ENCODE data around the gene DPP6.
A peak's percentile ranks its signal among the peaks of the same experiment; 100 is the strongest.

DPP6 gene

DNA sequence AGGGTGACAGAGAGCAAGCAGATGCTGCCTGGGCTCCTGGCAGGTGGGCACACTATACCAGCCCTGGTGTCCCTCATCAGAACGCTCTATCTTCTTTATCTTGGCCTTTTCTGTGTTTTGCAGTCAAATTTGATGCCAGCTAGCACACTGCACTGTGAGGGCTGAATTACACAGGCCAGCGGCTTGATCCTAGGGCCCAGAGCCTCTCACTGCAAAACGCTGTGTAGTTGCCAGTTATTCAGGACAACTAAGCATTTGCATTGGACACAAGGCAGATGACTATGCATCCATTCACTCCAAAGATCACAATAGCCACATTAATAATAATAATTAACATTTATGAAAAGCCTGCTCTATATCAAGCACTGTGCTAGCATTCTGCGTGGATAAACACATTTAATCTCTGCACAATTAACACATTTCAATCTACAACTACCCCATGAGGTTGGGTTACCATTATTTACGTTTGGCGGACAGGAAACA lies 850.4 kb downstream of the DPP6 start:
- no peak for DNase-seq

DNA sequence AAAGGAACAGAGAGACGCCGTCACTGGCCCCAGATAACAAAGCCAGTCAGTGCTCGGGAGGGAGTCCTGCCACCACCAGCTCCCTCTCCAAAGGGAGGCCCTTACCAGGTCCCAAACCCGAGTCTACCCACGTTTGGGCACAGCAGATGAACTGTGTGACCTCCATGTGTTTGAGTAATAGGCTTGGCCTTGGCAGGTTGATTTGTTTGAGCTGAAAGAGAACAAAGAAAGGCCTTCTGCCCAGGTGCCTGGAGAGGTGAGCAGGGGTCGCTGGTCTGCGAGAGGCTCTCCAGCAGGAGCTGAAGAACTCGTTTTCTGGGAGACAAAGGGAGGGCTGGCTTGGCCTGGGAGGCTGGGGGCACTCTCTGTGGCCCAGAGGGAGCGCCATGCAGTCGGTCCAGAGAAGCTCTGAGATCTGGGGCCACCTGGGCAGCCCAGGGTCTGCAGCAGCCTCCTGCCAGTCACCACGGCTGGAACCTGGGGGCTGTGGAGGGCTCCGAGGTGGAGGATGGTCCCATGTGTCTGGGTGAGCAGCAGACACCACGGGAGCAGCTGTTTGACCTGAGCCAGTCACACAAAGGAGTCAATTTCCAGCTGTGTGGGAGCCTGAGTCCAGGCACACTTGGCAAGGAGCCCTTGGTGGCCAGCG lies 851.0 kb downstream of the DPP6 start:
- no peak for DNase-seq

DNA sequence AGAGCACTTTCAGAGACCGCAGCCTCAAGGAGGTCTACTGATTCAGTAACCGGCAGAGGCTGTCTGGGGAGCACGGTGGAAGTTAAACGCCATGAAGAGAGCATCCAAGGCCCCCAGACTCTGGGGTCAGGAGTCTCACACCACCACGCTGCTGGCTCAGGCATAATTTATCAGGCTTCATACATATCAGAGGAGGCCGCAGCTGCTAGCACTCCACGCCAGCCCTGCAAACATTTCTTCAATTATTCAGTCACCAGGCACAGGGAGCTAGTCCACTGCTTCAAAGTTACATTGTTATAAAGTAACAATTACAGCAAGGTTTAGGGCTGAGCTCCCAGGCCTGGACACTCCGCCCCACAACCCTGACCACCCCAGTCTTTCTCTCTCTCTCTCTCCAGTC lies 852.9 kb downstream of the DPP6 start:
- no peak for DNase-seq

DNA sequence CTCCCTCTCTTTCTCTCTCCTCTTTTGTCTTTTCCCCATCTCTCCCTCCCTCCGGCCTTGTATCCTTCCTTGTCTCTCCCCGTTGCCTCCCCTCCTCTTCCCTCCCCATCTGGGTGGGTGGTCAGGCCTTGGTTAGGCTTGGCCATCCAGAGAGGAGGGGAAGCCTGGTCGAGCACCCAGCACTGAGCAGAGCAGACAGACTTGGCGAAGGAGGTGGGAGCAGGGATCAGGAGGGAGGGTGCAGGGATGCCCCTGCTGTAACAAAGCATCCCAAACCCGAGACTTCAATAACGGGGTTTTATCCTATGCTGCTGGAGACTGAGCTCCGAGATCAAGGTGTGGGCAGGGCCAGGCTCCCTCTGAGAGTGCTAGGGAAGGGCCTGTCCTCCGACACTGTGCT lies 853.4 kb downstream of the DPP6 start:
- DNase-seq, result no peak

DNA sequence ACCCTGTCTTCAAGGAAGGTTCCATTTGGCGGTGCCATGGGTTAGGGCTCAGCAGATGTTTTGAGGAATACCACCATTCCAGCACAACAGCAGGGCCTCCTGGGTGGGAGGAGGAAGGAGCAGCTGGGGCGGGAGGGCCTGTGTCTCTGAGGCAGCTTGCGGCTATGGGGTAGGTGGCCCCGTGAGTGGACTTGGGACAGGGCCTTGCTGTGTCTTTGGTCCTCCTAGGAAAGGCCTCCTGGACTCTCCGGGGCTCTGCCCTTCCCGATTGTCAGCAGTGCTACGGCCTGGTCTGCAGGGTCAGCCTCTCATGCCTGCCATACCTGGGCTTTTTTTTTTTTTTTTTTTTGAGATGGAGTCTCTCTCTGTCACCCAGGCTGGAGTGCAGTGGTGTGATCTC lies 854.0 kb downstream of the DPP6 start:
- DNase-seq, result no peak

DNA sequence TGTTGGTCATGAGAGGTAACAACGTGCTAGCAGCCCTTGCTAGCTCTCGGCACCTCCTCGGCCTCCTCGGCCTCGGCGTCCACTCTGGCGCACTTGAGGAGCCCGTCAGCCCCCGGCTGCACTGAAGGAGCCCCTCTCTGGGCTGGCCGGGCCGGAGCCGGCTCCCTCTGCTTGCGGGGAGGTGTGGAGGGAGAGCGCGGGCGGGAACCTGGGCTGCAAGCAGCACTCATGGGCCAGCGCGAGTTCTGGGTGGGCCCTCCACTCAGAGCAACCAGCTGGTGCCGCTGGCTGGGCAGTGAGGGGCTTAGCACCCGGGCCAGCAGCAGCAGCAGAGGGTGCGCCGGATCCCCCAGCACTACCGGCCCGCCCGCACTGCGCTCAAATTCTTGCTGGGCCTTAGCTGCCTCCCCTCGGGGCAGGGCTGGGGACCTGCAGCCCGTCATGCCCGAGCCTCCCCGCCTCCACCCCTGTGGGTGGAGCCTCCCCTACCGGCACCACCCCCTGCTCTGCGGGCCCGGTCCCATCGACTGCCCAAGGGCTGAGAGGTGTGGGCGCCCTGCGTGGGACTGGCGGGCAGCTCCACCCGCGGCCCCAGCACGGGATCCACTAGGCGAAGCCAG lies 854.6 kb downstream of the DPP6 start:
- no peak for DNase-seq

DNA sequence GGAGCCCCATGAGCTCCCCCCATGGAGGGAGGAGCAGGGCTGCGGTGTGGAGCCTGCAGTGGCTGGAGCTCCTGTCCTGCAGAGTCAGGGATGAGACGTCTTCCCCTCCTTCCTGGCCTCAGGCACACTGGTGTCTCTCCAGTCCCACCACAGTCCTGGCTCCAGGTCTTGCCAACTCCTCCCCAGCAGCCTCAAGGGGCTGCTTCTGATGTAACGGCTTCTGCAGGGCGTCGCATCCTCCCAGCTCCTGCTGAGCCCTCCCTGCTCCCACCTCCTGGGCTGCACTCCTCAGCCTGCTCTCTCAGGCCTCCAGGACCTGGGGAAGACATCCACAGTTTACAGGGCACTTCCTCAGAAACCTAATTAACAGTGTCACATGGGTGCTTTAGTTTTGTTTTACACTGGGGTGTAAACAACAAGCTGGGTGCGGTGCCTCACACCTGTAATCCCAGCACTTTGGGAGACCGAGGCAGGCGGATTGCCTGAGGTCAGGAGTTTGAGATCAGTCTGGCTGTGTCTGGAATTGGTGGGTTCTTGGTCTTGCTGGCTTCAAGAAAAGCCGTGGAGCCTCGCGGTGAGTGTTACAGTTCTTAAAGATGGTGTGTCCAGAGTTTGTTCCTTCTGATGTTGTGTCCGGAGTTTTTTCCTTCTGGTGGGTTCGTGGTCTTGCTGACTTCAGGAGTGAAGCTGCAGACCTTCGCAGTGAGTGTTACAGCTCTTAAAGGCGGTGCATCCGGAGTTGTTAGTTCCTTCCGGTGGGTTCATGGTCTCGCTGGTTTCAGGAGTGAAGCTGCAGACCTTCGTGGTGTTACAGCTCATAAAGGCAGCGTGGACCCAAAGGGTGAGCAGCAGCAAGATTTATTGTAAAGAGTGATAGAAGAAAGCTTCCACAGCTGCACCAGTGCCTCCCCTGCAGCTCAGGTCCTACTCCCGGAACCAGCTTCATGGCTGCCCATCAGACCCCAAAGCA lies 855.7 kb downstream of the DPP6 start:
- DNase-seq, result no peak

DNA sequence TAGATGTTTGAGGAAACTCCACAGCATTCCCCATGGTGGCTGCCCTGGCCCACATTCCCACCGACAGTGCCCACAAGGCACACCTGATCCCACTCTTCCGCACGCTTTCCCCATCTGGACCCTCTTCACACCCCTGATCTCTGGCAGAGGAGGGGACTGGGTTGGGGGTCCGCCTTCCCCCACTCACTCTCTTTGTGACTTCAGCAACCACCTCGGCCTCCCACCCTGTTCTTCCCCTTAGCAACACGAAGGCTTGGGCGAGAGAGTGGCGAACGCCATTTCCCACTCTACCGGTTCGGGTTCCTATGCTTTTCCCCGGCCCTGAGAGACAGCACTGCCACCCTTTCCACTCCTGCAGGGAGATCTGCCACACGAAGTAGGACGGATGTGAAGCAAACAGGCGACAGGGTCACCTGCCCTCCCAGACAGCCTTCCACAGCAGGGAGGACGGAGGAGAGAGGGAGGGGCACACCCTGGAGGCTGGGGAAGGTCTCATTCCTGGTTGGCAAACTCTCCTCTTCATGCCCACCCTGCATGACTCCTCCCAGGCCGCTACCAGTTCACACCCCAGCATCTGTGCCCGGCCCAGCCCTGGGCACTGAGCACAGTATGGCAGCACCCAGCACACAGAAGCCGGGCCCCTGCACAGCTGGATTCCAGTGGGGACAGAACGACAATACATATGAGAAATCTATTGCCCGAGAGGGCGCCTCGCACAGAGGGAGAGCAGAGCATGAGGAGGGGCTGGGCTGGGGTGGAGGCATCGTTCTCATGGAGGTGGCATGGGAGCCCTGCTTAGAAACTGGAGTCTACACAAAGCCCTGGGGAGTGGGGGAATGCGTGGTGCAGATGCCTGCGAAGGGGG lies 857.3 kb downstream of the DPP6 start:
- DNase-seq, result no peak

DNA sequence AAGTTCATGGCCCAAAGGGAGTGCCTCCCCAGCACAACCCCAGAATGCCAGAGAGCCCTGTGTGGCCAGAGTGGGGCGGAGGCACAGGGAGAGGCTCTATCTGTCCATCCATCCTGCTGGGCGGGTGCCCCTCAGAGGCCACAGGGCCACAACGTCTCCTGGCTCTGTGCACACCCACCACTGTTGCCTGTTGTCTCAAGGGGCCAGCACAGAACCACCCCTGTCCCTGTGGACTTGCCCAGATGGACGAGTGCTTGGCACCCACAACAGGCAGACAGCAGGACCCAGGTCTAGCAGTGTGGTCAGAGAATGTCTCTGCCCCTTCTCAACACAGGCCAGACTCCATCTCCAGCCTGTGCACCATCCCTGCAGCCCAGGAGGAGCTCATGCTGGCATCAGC lies 857.9 kb downstream of the DPP6 start:
- no peak for DNase-seq

DNA sequence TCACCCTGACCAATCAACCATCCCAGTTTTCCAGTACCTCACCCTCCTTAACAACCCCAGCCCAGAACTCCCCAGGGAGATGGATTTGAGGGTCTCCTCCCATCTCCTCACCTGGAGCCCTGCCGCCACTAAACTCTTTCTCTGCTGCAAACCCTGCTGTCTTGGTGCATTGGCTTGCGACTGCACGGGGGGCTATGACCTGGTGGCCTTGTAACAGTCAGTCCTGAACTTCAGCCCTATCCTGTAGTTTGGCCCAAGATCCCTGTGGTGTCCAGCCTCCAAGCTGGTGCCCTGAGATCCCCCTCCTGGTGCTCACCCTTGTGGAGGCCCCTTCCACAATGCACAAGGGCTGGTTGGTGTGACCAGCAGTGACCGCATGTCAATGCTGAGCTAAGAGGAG lies 858.8 kb downstream of the DPP6 start:
- no peak for DNase-seq

DNA sequence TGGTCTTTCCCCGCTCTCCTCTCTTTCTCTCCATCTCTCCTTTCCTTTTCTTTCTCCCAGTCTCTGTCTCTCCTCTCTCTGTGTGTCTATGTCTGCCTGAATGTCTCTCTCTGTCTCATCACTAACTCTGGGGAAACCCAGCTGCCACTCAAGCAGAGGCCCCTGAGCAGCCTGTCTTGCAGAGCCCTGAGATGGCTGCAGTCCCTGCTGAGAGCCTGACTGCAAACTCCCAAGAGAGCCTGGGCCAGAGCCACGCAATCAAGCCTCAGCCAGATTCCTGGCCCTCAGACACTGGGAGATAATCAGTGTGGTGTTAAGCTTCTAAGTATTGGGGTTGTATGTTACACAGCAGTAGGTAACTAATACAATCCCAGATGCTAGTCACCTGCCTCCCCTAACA lies 859.2 kb downstream of the DPP6 start:
- no peak for DNase-seq

DNA sequence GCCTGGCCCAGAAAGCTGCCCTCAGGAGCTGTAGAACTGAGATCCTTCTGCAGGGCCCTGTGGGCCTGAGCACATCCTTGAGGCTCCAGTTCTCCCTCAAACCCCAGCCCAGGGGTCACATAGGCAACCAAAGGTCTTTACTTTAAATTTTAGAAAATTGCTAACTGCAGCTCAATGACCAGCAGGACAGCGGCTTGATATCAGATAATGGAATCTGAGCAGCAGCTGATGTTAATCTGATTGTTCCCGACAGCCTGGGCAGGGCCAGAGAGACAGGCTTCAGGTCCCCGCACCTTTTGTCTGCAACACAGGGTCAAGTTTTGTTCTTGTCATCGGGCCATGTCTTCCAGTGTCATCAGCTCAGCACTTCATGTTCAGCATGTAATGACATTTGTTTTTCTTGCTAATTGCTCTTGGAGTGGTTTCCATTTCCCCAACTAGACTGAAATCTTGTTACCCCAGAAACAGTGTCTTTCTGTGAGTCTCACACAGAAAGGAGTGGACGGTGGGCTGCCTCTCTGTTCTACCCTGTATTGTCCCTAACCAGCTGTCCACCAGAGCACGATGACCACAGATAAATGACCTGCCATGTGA lies 859.8 kb downstream of the DPP6 start:
- no peak for DNase-seq

DNA sequence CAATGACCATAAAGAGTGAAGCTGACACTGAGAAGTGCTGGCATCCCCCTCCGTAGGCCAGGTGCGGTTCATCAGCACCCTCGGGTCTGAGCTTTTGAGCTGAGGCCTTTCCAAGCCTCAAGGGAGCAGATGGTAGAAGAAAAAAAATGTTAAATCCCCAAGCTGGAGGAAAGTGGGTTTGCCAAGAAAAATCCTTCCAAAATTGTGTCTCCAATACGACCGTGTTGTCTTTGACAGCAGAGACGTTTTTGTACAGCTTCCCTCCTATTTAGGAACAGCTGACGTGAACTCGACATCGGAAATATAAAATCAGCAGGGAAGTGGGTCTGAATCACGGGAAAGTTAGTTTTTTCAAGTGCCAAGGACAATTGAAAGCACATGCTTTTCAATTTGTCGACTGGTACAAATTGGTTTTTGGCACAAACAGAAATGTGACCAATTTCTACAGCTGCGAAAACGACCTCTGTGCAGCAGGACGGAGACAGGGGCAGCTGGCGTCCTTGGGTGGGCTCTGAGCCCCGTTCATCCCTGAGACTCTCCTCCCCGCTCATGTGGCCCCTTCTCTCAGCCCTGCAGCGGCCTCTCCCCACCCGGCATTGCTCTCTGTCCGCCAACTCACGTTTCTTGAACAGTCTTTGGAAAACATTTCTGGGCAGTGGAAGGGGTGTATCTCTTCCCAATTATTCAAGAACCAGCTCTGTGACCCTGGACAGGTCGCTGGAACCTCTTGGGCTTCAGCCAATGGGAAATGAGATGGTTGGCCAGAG lies 860.9 kb downstream of the DPP6 start:
- no peak for DNase-seq

DNA sequence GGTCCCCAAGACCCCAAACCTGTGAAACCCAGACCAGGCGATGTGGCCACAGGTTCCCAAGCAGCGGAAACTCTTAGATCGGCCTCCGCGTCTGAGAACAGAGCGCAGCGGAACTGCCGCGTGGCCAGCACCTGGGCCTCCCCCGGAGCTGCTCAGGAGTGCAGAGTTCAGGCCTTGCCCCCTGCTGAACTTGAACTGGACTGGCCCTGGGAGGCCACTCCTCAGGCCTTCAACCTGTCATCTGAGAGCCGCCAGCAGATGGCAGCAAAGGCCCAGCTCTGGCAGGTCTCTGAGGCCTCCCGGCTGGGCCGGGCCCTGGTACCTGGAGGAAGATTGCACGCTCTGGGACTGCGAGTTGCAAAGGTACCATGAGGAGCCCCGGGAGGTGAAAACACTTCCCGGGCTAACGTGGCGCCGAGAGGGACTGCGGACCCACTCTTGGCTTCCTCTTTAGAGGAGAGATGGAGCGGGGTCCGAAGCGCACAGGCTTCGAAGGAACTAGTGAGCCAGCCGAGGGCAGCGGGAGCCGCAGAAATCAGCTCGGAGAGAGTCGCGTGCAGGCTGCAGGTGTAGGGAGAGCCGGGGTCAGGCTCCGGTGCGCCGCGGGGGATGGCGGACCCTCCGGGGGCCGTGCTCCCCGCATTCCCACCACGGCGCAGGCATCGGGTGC lies 861.6 kb downstream of the DPP6 start:
- DNase-seq, result peak; percentile 90

DNA sequence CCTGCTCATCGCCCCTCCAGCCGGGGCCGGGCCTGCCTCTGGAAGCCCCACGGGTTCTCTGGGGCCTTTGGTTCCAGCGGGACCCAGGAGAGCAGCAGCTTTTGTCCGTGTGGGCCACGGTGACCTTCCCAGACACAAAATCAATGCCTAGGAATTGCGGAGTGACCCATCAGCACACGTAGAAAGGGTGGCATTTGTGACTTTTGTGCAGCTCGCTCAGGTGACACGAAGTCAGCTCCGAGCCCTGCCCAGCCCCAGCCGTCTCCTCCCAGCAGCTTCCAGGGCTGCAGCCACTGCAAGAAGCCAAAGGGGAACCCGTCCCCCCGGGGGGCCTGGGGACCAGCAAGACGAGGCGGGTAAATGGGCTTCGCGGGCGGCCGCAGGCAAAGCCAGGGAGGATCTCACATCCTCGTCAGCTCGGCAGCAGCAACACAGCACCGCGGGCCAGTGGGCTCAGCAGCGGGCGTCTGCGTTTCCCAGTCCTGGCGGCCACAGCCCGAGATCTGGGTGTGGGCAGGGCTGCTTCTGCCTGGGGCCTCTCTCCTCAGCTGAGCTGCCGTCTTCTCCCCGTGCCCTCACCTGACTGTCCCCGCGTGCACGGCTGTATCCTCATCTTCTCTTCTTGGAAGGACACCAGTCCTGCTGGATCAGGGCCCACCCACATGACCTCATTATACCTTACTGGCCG lies 862.3 kb downstream of the DPP6 start:
- no peak for DNase-seq

DNA sequence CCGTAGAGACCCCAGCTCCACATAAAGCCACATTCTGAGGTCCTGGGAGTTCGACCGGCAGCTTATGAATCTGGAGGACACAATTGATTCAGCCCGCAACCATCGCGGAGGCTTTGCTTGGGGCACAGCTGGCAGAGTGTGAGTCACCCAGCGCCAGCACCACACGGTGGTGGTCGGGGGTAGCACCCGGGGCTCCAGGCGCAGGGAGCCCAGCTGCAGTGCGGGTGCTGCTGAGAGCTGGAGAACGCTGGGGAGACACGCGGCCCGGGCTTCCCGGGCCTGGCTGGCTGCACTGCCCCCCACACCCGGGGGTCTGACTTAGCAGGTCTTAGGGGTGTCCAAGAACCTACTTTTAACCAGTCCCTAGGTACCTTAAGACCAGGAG lies 862.8 kb downstream of the DPP6 start:
- no peak for DNase-seq

DNA sequence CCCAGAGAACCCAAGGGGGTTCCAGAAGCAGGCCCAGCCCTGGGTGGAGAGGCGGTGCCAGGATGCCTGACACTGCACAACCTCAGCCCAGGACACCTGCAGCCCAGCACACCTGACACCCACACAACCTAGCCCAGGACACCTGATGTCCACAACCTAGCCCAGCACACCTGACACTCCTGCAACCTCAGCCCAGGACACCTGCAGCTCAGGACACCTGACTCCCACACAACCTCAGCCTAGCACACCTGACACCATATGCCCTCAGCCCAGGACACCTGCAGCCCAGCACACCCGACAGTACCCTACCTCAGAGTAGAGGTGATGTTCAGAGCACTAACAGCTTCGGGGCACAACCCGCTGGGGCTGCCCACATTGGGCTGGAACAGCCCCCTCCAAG lies 863.4 kb downstream of the DPP6 start:
- DNase-seq, result no peak

DNA sequence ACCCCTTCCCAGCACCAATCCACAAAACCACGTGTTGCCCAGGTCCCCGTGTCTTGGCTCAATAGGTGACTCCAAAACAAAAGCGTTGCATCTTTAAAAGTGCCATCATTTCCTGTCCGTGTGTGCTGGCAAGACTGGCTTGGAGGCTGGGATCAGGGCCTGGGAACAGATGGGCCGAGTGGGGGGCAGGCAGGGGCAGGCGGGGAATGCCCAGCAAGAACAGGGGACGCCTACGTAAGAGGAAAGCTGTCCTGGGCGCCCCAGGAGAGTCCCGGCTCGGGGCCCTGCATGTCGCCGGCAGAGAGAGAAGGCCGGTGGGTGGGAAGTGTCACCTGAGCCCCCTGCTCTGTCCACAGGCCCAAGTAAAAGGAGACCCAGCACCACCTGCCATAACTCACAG lies 864.2 kb downstream of the DPP6 start:
- no peak for DNase-seq

DNA sequence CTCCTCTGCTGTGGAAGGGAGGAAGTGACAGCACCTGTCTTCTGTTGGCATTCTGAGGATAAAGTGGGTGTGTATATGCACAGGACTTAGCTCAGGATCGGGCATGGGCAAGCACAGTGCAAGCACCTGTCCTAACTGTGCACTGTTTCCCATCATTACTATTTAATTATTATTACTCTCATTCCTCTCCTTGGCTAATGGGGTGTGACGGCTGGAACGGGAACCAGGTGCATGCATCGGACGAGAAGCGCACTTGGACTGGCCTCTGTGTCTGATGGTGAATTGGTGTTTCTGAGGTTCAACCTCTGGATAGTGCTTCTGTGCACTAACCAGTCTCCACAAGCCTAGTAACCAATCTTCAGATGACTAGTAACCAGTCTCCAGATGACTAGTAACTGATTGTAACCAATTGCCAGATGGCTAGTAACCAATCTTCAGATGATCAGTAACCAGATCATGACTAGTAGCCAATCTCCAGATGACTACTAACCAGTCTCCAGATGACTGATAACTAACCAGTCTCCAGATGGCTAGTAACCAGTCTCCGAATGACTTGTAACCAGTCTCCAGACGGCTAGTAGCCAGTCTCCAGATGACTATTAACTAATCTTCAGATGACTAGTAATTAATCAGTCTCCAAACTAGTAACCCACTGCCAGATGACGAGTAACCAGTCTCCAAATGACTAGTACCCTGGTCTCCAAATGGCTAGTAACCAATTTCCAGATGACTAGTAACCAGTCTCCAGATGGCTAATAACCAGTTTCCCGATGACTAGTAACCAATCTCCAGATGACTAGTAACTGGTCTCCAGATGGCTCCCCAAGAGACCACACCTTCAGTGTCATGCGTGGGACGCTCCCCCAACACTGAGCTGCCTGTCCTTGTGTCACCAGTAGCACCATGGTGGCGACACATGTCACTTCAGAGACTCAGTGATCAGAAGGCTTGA lies 864.9 kb downstream of the DPP6 start:
- no peak for DNase-seq
